PC-3 (cell line): ENCODE results near the gene CXCL3. TPM values are rescaled to one million over a fixed set of nuclear protein-coding genes. Genes with fewer than 3 reads are reported as not detected.

Source experiments
- ATAC-seq: fragments of 200-7000 bp; cut with Tn5 transposase; 2 replicates; pipeline ENCODE4 v1.9.1; 2020; ENCODE audit warnings: mild to moderate bottlenecking, moderate library complexity
- BruUV-seq: library from RNA; stranded (reverse); fragments of 400-500 nt; replicated peaks from 2 replicates; lab custom pipeline; 2021; lab: Mats Ljungman, UMichigan
- CTCF ChIA-PET: fragments of 300-600 bp; sonication (Branson Sonifier 250); formaldehyde crosslinking; loops from one replicate; lab custom pipeline; 2022; ENCODE audit warnings: antibody characterized with exemption; lab: Charles Lee
- POLR2A ChIA-PET: fragments of 300-600 bp; sonication (Branson Sonifier 250); formaldehyde crosslinking; loops from one replicate; lab custom pipeline; 2022; ENCODE audit warnings: antibody characterized with exemption; ENCODE audit not compliant: unreplicated experiment; lab: Charles Lee
- DNase-seq: peaks from one replicate; pipeline ENCODE4 v3.0.0-alpha.2; 2015
- H2AFZ ChIP-seq: fragments of 300-600 bp; sonication (generic); 2 replicates; pipeline ENCODE4 v1.6.0; 2016; ENCODE audit warnings: antibody characterized with exemption, low read length
- H3F3A ChIP-seq: fragments of 300-600 bp; sonication (generic); one replicate; pipeline ENCODE4 v1.6.0; 2017; ENCODE audit warnings: antibody characterized with exemption, low read length, control low read depth, mild to moderate bottlenecking; ENCODE audit not compliant: unreplicated experiment
- H3K27ac ChIP-seq: fragments of 300-600 bp; sonication (generic); 2 replicates; pipeline ENCODE4 v1.5.1; 2016; ENCODE audit warnings: mild to moderate bottlenecking, low read length
- H3K27me3 ChIP-seq: fragments of 300-600 bp; sonication (generic); 2 replicates; pipeline ENCODE4 v1.6.1; 2016; ENCODE audit warnings: low read length, mixed read lengths
- H3K36me3 ChIP-seq: fragments of 300-600 bp; sonication (generic); 2 replicates; pipeline ENCODE4 v1.6.1; 2016; ENCODE audit warnings: low read depth, mixed run types, low read length, mixed read lengths
- H3K4me1 ChIP-seq: fragments of 300-600 bp; sonication (generic); 2 replicates; pipeline ENCODE4 v1.5.1; 2016; ENCODE audit warnings: low read length; ENCODE audit not compliant: insufficient read depth
- H3K4me2 ChIP-seq: fragments of 300-600 bp; sonication (generic); 2 replicates; pipeline ENCODE4 v1.6.0; 2016; ENCODE audit warnings: low read length
- H3K4me3 ChIP-seq: fragments of 300-600 bp; sonication (generic); 2 replicates; pipeline ENCODE4 v1.5.1; 2016; ENCODE audit warnings: mild to moderate bottlenecking, low read length, mixed read lengths
- H3K79me2 ChIP-seq: fragments of 300-600 bp; sonication (generic); 2 replicates; pipeline ENCODE4 v1.6.1; 2017; ENCODE audit warnings: low read length, mixed read lengths
- H3K9ac ChIP-seq: fragments of 300-600 bp; sonication (generic); 2 replicates; pipeline ENCODE4 v1.6.0; 2016; ENCODE audit warnings: mild to moderate bottlenecking, low read length
- H3K9me2 ChIP-seq: fragments of 300-600 bp; sonication (generic); replicated peaks from 2 replicates; pipeline ENCODE4 v1.6.1; 2016; ENCODE audit warnings: mixed run types, low read length, mixed read lengths
- H3K9me3 ChIP-seq: fragments of 300-600 bp; sonication (generic); 2 replicates; pipeline ENCODE4 v1.6.1; 2016; ENCODE audit warnings: low read length, mixed read lengths
- H4K20me1 ChIP-seq: fragments of 300-600 bp; sonication (generic); 2 replicates; pipeline ENCODE4 v1.6.1; 2016; ENCODE audit warnings: low read length, mixed read lengths
- EZH2 ChIP-seq: fragments of 300-600 bp; sonication (generic); IDR thresholded peaks from one replicate; pipeline ENCODE4 v1.6.1; 2017; ENCODE audit warnings: antibody characterized with exemption, mild to moderate bottlenecking, low read length; ENCODE audit not compliant: unreplicated experiment
- EZH2phosphoT487 ChIP-seq: fragments of 300-600 bp; sonication (generic); IDR thresholded peaks from 2 replicates; pipeline ENCODE4 v1.6.1; 2018; ENCODE audit warnings: mild to moderate bottlenecking, antibody characterized with exemption, low read length, borderline replicate concordance
- intact Hi-C: fragments of 100-400 bp; cut with micrococcal nuclease; formaldehyde crosslinking; loops from 2 replicates; pipeline ENCODE4 v1.9.0; 2023
- total RNA-seq: library from RNA; depleted of rRNA; stranded (reverse); fragments of >200 nt; gene quantifications from 2 replicates; pipeline ENCODE4 v1.2.3, GENCODE V29; 2014
- TF ChIP-seq, protein P1 (sequence below): fragments of 300-600 bp; sonication (generic); conservative IDR thresholded peaks from 2 replicates; pipeline ENCODE4 v1.5.1; 2017; ENCODE audit warnings: antibody characterized with exemption, low read depth, mild to moderate bottlenecking, low read length

Gene CXCL3
- total RNA-seq, 1 experiment from 2014 or later = 28.9 TPM

DNA sequence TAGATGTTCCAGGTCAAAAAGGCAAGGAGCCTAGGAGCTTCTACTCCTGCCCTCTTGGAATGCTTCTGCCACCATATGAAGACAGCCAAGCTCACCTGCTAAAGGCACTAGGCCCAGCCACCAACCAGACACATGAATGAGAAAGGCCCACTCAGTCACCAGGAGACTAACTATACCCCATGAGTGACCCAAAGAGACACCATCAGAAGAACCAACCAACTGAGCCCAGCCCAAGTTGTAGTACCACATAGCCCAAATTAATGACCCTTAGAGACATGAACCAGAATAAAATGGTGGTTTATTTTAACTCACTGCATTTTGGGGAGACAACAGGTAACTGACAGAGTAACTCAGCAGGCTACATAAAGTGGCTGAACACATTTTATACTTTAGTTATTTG is 22.9 kb upstream of the CXCL3 start:
- ChIA-PET POLR2A (no interaction called here), CTCF (no interaction called here)
- no peaks in the 10 kb centered on the region for H3K9me3 ChIP-seq
- H2AFZ ChIP-seq = no peak overlapping the region
- H3K27ac ChIP-seq = no peak overlapping the region
- BruUV-seq = no TSS peak
- no peak for TF ChIP-seq EZH2
- TF ChIP-seq, protein P1, sequence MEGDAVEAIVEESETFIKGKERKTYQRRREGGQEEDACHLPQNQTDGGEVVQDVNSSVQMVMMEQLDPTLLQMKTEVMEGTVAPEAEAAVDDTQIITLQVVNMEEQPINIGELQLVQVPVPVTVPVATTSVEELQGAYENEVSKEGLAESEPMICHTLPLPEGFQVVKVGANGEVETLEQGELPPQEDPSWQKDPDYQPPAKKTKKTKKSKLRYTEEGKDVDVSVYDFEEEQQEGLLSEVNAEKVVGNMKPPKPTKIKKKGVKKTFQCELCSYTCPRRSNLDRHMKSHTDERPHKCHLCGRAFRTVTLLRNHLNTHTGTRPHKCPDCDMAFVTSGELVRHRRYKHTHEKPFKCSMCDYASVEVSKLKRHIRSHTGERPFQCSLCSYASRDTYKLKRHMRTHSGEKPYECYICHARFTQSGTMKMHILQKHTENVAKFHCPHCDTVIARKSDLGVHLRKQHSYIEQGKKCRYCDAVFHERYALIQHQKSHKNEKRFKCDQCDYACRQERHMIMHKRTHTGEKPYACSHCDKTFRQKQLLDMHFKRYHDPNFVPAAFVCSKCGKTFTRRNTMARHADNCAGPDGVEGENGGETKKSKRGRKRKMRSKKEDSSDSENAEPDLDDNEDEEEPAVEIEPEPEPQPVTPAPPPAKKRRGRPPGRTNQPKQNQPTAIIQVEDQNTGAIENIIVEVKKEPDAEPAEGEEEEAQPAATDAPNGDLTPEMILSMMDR = no peak
- TF ChIP-seq EZH2phosphoT487 = no peak
- H4K20me1 ChIP-seq = no peaks in the 10 kb centered on the region
- no peak overlapping the region for H3K9ac ChIP-seq
- H3K36me3 ChIP-seq = no peaks in the 10 kb centered on the region
- DNase-seq (no peak), ATAC-seq (no peak)
- peaks cover 16% of the 10 kb centered on the region for H3K4me1 ChIP-seq
- no peaks in the 10 kb centered on the region for H3K79me2 ChIP-seq
- no peaks in the 10 kb centered on the region for H3F3A ChIP-seq
- intact Hi-C loops = no loop called here
- H3K4me2 ChIP-seq = no peak overlapping the region
- no peaks in the 10 kb centered on the region for H3K27me3 ChIP-seq
- H3K9me2 ChIP-seq = no peaks in the 10 kb centered on the region
- no peak overlapping the region for H3K4me3 ChIP-seq

DNA sequence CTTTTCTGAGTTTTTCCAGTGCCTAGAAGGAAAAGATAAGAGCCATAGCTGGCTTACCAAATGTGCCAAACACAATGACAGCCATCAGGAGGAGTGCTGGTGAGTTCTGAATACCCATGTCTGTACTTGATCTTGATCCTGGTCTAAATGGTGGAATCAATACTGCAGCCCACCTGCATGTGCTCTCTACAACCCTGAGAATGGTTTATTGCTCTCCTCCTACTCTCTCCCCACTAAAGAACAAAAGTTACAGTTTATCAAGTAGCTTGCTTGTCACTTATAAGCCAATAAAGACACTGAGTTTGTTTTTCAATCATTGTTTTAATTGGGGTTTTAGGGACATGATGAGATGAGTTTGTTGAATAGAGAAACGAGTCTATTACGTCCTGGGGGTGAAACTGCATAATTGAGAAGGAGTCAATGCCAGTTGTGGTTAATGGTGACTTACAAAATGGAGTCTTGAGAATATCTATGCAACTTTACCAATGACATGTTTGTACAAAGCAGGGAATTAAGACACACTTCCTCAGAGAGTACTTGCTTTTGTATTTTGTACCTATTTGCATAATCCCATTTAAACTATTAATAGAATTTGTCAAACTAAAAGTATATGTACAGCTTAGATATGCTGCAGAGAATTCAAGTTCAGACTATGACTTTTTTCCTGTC is 20.8 kb upstream of the CXCL3 start:
- Histone ChIP-seq H3F3A (peaks cover 6% of the 10 kb centered on the region), H3K9ac (no peak overlapping the region), H3K9me3 (no peaks in the 10 kb centered on the region), H3K4me2 (no peak overlapping the region), H3K27ac (no peak overlapping the region), H4K20me1 (no peaks in the 10 kb centered on the region), H3K4me1 (peaks cover 34% of the 10 kb centered on the region), H2AFZ (no peak overlapping the region), H3K36me3 (no peaks in the 10 kb centered on the region), H3K4me3 (no peak overlapping the region), H3K27me3 (no peaks in the 10 kb centered on the region), H3K9me2 (no peaks in the 10 kb centered on the region), H3K79me2 (no peaks in the 10 kb centered on the region)
- DNase-seq = no peak
- ATAC-seq = no peak
- POLR2A ChIA-PET = no interaction called here
- TF ChIP-seq EZH2 (no peak), EZH2phosphoT487 (no peak)
- TF ChIP-seq, protein P1 = no peak
- CTCF ChIA-PET = no interaction called here
- intact Hi-C loops = loop anchor here (5.0 kb wide), 2 partner anchors 53 to 73 kb away; no protein-coding TSS in a partner anchor
- BruUV-seq = no TSS peak

DNA sequence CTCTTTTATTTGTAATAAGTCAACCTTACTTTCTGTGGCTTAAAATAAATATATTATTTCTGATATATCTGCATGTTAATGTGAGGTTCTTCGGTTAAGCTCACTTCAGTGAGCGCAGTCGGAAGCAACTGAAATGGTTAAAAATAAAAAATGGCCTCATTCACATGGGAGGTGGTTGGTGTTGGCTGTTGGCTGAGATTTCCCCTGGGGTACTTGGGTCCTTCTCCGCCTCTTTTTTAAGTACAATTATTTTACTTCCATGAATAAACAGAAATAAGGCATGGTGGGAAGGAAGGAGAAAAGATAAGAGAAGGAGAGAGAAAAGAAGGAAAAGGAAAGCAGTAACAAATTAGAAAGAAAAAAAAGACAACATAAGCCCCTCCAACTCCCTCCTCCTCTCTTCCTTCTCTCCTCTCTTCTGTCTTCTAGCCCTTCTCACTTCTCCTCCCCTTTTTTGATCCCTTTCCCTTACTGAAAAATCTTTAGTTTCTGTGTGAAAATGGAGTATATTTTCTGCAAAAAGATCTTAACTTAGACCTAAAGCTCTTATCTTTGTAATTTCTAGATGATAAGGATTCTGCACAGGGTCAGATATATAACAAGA is 19.7 kb upstream of the CXCL3 start:
- ChIA-PET POLR2A (no interaction called here), CTCF (no interaction called here)
- Histone ChIP-seq H2AFZ (no peak overlapping the region), H3K4me2 (no peak overlapping the region), H3K27me3 (no peaks in the 10 kb centered on the region), H3K4me3 (no peak overlapping the region), H3K27ac (peak overlapping the region; percentile 92), H3K4me1 (peaks cover 34% of the 10 kb centered on the region), H4K20me1 (no peaks in the 10 kb centered on the region), H3K36me3 (no peaks in the 10 kb centered on the region), H3K9me3 (no peaks in the 10 kb centered on the region), H3K79me2 (no peaks in the 10 kb centered on the region), H3K9me2 (no peaks in the 10 kb centered on the region), H3F3A (peaks cover 6% of the 10 kb centered on the region), H3K9ac (peak overlapping the region; percentile 72)
- TF ChIP-seq EZH2 = no peak
- TF ChIP-seq, protein P1 = no peak
- no peak for TF ChIP-seq EZH2phosphoT487
- no TSS peak for BruUV-seq
- DNase-seq = no peak
- intact Hi-C loops = loop anchor here (5.0 kb wide), 2 partner anchors 54 to 74 kb away; no protein-coding TSS in a partner anchor
- ATAC-seq = no peak
